A549 (cell line): ENCODE results near the gene EPHA5. TPM values are rescaled to one million over a fixed set of nuclear protein-coding genes. Genes with fewer than 3 reads are reported as not detected.

ENCODE experiments used
- ATAC-seq, 2 experiments: fragments of 200-7000 bp in 1 of 2; fragments of >200 bp in 1 of 2; cut with Nextera tagmentation in 1 of 2; cut with Tn5 transposase in 1 of 2; 3 replicates each; pipeline versions ENCODE4 v1.8.0 to v1.9.1; 2018 to 2020; ENCODE audit warnings: mild to moderate bottlenecking in 1 of 2, moderate library complexity in 1 of 2
- CTCF ChIA-PET: fragments of 300-600 bp; sonication (Branson Sonifier 250); formaldehyde crosslinking; extraction: SDS; loops from one replicate; lab custom pipeline; 2021; ENCODE audit warnings: antibody characterized with exemption, inconsistent platforms; lab: Yijun Ruan, JAX
- POLR2A ChIA-PET: fragments of 350-600 bp; formaldehyde crosslinking; extraction: SDS; loops from one replicate; lab custom pipeline; 2021; ENCODE audit warnings: antibody characterized with exemption, inconsistent platforms; lab: Yijun Ruan, JAX
- DNase-seq, 2 experiments: peaks; one replicate each; pipeline versions ENCODE4 v3.0.0 to v3.0.0-alpha.2; 2011 to 2016; ENCODE audit warnings: low read depth in 1 of 2, low spot score in 1 of 2
- FAIRE-seq: peaks from 2 replicates; lab custom pipeline; 2011; peaks lifted over from hg19 to GRCh38; lab: Jason Lieb, UNC
- H3K27ac ChIP-seq, 2 experiments: fragments of >200 bp; sonication (Bioruptor Twin); formaldehyde crosslinking; 3 replicates each; pipeline ENCODE4 v1.5.1; 2016 to 2017
- H3K4me1 ChIP-seq: fragments of >200 bp; sonication (Bioruptor Twin); formaldehyde crosslinking; 3 replicates; pipeline ENCODE4 v1.6.1; 2016
- H3K4me2 ChIP-seq: fragments of >200 bp; sonication (Bioruptor Twin); formaldehyde crosslinking; 3 replicates; pipeline ENCODE4 v1.6.1; 2016
- H3K4me3 ChIP-seq: fragments of >200 bp; sonication (Bioruptor Twin); formaldehyde crosslinking; 3 replicates; pipeline ENCODE4 v1.5.1; 2016
- H3K9me3 ChIP-seq: fragments of >200 bp; sonication (Bioruptor Twin); formaldehyde crosslinking; 3 replicates; pipeline ENCODE4 v1.6.1; 2016
- ATOH8 ChIP-seq: fragments of 250-450 bp; sonication (Bioruptor Pico); IDR thresholded peaks from 2 replicates; pipeline ENCODE4 v1.5.0; 2020; ENCODE audit warnings: low read depth, mild to moderate bottlenecking, moderate library complexity
- BHLHE40 ChIP-seq: IDR thresholded peaks from 2 replicates; pipeline ENCODE4 v1.6.1; 2012; ENCODE audit warnings: low read depth, low read length, inconsistent platforms
- CBX8 ChIP-seq: fragments of 200-600 bp; sonication (generic); IDR thresholded peaks from 2 replicates; pipeline ENCODE4 v1.6.1; 2016
- CEBPB ChIP-seq, 2 experiments: fragments of >200 bp in 1 of 2; sonication (Bioruptor Twin) in 1 of 2; formaldehyde crosslinking in 1 of 2; IDR thresholded peaks; 2 replicates each; pipeline ENCODE4 v1.6.1; 2012 to 2016
- CHD2 ChIP-seq: fragments of 150-350 bp; IDR thresholded peaks from 2 replicates; pipeline ENCODE4 v1.6.1; 2014; ENCODE audit warnings: low read length; ENCODE audit not compliant: partially characterized antibody
- CHD4 ChIP-seq: fragments of 200-600 bp; sonication (generic); IDR thresholded peaks from 2 replicates; pipeline ENCODE4 v1.6.1; 2016; ENCODE audit warnings: antibody characterized with exemption, mild to moderate bottlenecking, borderline replicate concordance
- E2F6 ChIP-seq: IDR thresholded peaks from 2 replicates; pipeline ENCODE4 v1.6.1; 2012; ENCODE audit warnings: low read depth, borderline replicate concordance
- EHF ChIP-seq: fragments of 250-450 bp; sonication (Bioruptor Pico); IDR thresholded peaks from 2 replicates; pipeline ENCODE4 v1.5.0; 2020; ENCODE audit warnings: mild to moderate bottlenecking
- EHMT2 ChIP-seq: fragments of 200-600 bp; sonication (generic); IDR thresholded peaks from 2 replicates; pipeline ENCODE4 v1.6.1; 2016; ENCODE audit warnings: antibody characterized with exemption, low read depth, mild to moderate bottlenecking, moderate library complexity
- EP300 ChIP-seq, 2 experiments: fragments of >200 bp; sonication (Bioruptor Twin); formaldehyde crosslinking; IDR thresholded peaks; 2 replicates in 1 of 2; 3 replicates in 1 of 2; pipeline ENCODE4 v1.6.1; 2016 to 2017
- FOSL2 ChIP-seq, 2 experiments: fragments of 450-650 bp in 1 of 2; fragments of >200 bp in 1 of 2; sonication (Bioruptor Twin) in 1 of 2; formaldehyde crosslinking; IDR thresholded peaks; 2 replicates each; pipeline versions ENCODE4 v1.5.0 to v1.6.1; 2016 to 2020; ENCODE audit warnings: mild to moderate bottlenecking in 1 of 2, moderate library complexity in 1 of 2
- HDAC2 ChIP-seq: fragments of 200-600 bp; sonication (generic); IDR thresholded peaks from 2 replicates; pipeline ENCODE4 v1.6.1; 2016
- HMGXB4 ChIP-seq: fragments of 250-450 bp; sonication (Bioruptor Pico); IDR thresholded peaks from 2 replicates; pipeline ENCODE4 v1.5.0; 2021; ENCODE audit warnings: mild to moderate bottlenecking, moderate library complexity, borderline replicate concordance
- HOXB5 ChIP-seq: fragments of 250-450 bp; sonication (Bioruptor Pico); IDR thresholded peaks from 2 replicates; pipeline ENCODE4 v1.5.0; 2020; ENCODE audit warnings: mild to moderate bottlenecking, moderate library complexity
- JUNB ChIP-seq: fragments of >200 bp; sonication (Bioruptor Twin); formaldehyde crosslinking; IDR thresholded peaks from 2 replicates; pipeline ENCODE4 v1.6.1; 2016
- KDM1A ChIP-seq: fragments of 200-600 bp; sonication (generic); IDR thresholded peaks from 2 replicates; pipeline ENCODE4 v1.6.1; 2016; ENCODE audit warnings: low read depth, mild to moderate bottlenecking
- MAFK ChIP-seq: fragments of 450-650 bp; IDR thresholded peaks from 2 replicates; pipeline ENCODE4 v1.6.1; 2014; ENCODE audit not compliant: partially characterized antibody
- MYC ChIP-seq: IDR thresholded peaks from 2 replicates; pipeline ENCODE4 v1.6.1; 2012; ENCODE audit warnings: mild to moderate bottlenecking, inconsistent platforms, low read length, improper control_type of control experiment, borderline replicate concordance
- NFE2L2 ChIP-seq: fragments of 150-350 bp; conservative IDR thresholded peaks from 2 replicates; pipeline ENCODE4 v1.6.1; 2014; ENCODE audit warnings: low read length
- RAD21 ChIP-seq, 2 experiments: fragments of >200 bp in 1 of 2; sonication (Bioruptor Twin) in 1 of 2; formaldehyde crosslinking in 1 of 2; IDR thresholded peaks in 1 of 2; conservative IDR thresholded peaks in 1 of 2; 2 replicates in 1 of 2; 3 replicates in 1 of 2; pipeline ENCODE4 v1.6.1; 2012 to 2018; ENCODE audit warnings: inconsistent platforms in 1 of 2
- RARB ChIP-seq: fragments of 250-450 bp; sonication (Bioruptor Pico); IDR thresholded peaks from 2 replicates; pipeline ENCODE4 v1.8.0; 2021; ENCODE audit warnings: mild to moderate bottlenecking, moderate library complexity
- SMC3 ChIP-seq: fragments of >200 bp; sonication (Bioruptor Twin); formaldehyde crosslinking; IDR thresholded peaks from 3 replicates; pipeline ENCODE4 v1.6.1; 2018; ENCODE audit warnings: inconsistent platforms
- ZFP36 ChIP-seq: fragments of 450-650 bp; IDR thresholded peaks from 2 replicates; pipeline ENCODE4 v1.6.1; 2014; ENCODE audit warnings: borderline replicate concordance; ENCODE audit not compliant: partially characterized antibody
- ZSCAN20 ChIP-seq: fragments of 250-450 bp; sonication (Bioruptor Pico); IDR thresholded peaks from 2 replicates; pipeline ENCODE4 v1.8.0; 2022; ENCODE audit warnings: mild to moderate bottlenecking, moderate library complexity
- WGBS: methylation state at CpG from one replicate; pipeline ENCODE4 v1.1.6; 2017; ENCODE audit errors: missing lambda C conversion rate; 5-methylcytosine and 5-hydroxymethylcytosine counted together
- polyA plus RNA-seq, 4 experiments: library from polyadenylated mRNA; depleted of rRNA in 3 of 4; stranded (reverse); fragments of >200 nt; fragmentation: RNase III in 1 of 4; extraction: RNeasy Plus Mini Kit Qiagen cat#74134 plus additional on column Dnase treatment in 1 of 4; gene quantifications; 2 replicates in 3 of 4; 3 replicates in 1 of 4; pipeline ENCODE4 v1.2.3, GENCODE V29; 2011 to 2017

The EPHA5 gene
- polyA plus RNA-seq, 2 of the 4 experiments (the other 2 are of a cell fraction), result 0.96 to 1.1 TPM

GRCh38 chr4:65580551-65580950 lies 89.7 kb downstream of the EPHA5 start:
- H3K4me3 ChIP-seq, result no peak overlapping the region
- FAIRE-seq, result no peak
- no peaks in the 10 kb centered on the region for H3K4me1 ChIP-seq
- no peak overlapping the region for H3K27ac ChIP-seq
- POLR2A ChIA-PET, result no interaction called here
- CTCF ChIA-PET, result no interaction called here
- TF ChIP-seq EP300 (IDR thresholded peaks at IDR 0.05) (no peak), CHD4 (no peak), HDAC2 (no peak), BHLHE40 (no peak), E2F6 (no peak), RAD21 (conservative IDR thresholded peaks at IDR 0.05 in 1 of 2, IDR thresholded peaks at IDR 0.05 in 1 of 2) (peak; percentile 30 to 43), SMC3 (peak; percentile 16; the same call in 1 of the 3 replicates)
- TF ChIP-seq, all 56 proteins: peak for 2
- H3K9me3 ChIP-seq, result no peaks in the 10 kb centered on the region
- DNase-seq (peak in 1 of 2 experiments; percentile 18), ATAC-seq (no peak)
- 83% methylated on average over 1 of the region's 1 CpG for WGBS
- no peak overlapping the region for H3K4me2 ChIP-seq

GRCh38 chr4:65566473-65566872 lies 103.8 kb downstream of the EPHA5 start:
- Histone ChIP-seq H3K9me3 (no peaks in the 10 kb centered on the region), H3K4me1 (no peaks in the 10 kb centered on the region), H3K4me3 (no peak overlapping the region), H3K4me2 (no peak overlapping the region), H3K27ac (no peak overlapping the region)
- POLR2A ChIA-PET, result no interaction called here
- FAIRE-seq (no peak), DNase-seq (no peak), ATAC-seq (no peak)
- CTCF ChIA-PET, result no interaction called here
- 82% methylated on average over 2 of the region's 2 CpGs for WGBS
- TF ChIP-seq CHD2 (no peak), NFE2L2 (no peak), CBX8 (no peak), EHMT2 (no peak), JUNB (no peak), ZSCAN20 (CRISPR knock-in tag) (no peak), FOSL2 (IDR thresholded peaks at IDR 0.05) (no peak), FOSL2 (CRISPR knock-in tag; IDR thresholded peaks at IDR 0.05) (no peak), EP300 (IDR thresholded peaks at IDR 0.05) (no peak), RAD21 (conservative IDR thresholded peaks at IDR 0.05 in 1 of 2, IDR thresholded peaks at IDR 0.05 in 1 of 2) (no peak), EHF (CRISPR knock-in tag) (no peak), KDM1A (no peak), ATOH8 (CRISPR knock-in tag) (no peak), ZFP36 (no peak), HMGXB4 (CRISPR knock-in tag) (no peak), RARB (CRISPR knock-in tag) (no peak), MYC (no peak), MAFK (no peak), HOXB5 (no peak)
- TF ChIP-seq, all 56 proteins: peak for 0

GRCh38 chr4:65561164-65561563 lies 109.1 kb downstream of the EPHA5 start:
- no peak for FAIRE-seq
- no peaks in the 10 kb centered on the region for H3K9me3 ChIP-seq
- H3K4me1 ChIP-seq, result no peaks in the 10 kb centered on the region
- WGBS, result 32% methylated on average over 2 of the region's 2 CpGs
- no peak for ATAC-seq
- no peak overlapping the region for H3K27ac ChIP-seq
- H3K4me2 ChIP-seq, result no peak overlapping the region
- DNase-seq, result no peak
- 0 out of 4 replicates have a peak, but pooled peaks of 1 of the 2 experiments have one; percentile 25 for TF ChIP-seq CEBPB (IDR thresholded peaks at IDR 0.05)
- no peak for TF ChIP-seq MYC
- POLR2A ChIA-PET, result no interaction called here
- CTCF ChIA-PET, result no interaction called here
- H3K4me3 ChIP-seq, result no peak overlapping the region
